ENCODE results near the gene ZSCAN16. TPM values are rescaled to one million over a fixed set of nuclear protein-coding genes. Genes with fewer than 3 reads are reported as not detected.

Gene ZSCAN16
- total and polyA plus RNA-seq, 2 of the 13 experiments (the other 11 are each of a cell fraction or from before 2014, with no cell fraction given) = 5.7 to 12.7 TPM

DNA sequence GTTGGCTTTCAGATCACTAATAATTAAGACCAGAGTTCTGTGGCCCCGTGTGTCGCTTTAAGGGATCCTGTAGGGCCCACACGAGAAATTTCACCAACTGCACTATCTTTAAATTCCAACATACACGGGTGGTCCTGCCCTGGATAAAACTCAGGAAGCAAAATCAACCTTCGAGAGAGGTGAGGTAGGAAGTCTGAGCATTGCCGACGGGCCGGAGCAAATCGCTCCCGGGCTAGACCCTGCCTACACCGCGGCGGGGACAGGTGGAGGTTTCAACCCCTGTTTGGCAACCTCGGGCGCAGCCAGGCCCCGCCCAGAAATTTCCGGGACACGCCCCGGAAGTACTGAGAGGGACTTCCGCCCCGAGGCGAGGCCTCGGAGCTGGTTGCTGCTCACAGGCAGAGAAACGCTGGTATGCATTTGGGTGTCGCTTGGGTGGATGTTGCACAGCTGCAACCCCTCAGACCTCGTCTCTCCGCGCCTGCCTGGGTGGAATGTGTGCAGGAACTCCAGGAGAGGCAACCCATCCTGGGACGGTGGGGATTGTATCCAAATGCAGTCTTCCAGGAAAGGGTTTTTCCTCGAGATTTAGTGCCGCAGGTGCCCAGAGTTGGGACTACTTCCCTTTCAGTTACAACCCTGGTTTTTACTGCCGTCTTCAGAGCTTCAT lies 37.1 kb downstream of the ZSCAN16 start (continued):
- 0 out of 2 replicates have a peak, but pooled peaks have one; percentile 22 for TF ChIP-seq SSRP1 (CRISPR knock-in tag; IDR thresholded peaks at IDR 0.05)
- TF ChIP-seq, protein P1, sequence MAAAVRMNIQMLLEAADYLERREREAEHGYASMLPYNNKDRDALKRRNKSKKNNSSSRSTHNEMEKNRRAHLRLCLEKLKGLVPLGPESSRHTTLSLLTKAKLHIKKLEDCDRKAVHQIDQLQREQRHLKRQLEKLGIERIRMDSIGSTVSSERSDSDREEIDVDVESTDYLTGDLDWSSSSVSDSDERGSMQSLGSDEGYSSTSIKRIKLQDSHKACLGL (CRISPR knock-in tag; IDR thresholded peaks at IDR 0.05) = 0 out of 2 replicates have a peak, but pooled peaks have one; percentile 65
- peak; percentile 78 for TF ChIP-seq ZBTB38 (CRISPR knock-in tag; IDR thresholded peaks at IDR 0.05)
- TF ChIP-seq ZNF468 (CRISPR knock-in tag; IDR thresholded peaks at IDR 0.05) = no peak
- TF ChIP-seq ZNF788 (CRISPR knock-in tag; IDR thresholded peaks at IDR 0.05; ENCODE audit: borderline replicate concordance) = peak; percentile 45; the same call in 1 of the 2 replicates
- peak; percentile 75 for TF ChIP-seq TBX2 (CRISPR knock-in tag; IDR thresholded peaks at IDR 0.05; ENCODE audit: borderline replicate concordance)
- TF ChIP-seq, protein P2, sequence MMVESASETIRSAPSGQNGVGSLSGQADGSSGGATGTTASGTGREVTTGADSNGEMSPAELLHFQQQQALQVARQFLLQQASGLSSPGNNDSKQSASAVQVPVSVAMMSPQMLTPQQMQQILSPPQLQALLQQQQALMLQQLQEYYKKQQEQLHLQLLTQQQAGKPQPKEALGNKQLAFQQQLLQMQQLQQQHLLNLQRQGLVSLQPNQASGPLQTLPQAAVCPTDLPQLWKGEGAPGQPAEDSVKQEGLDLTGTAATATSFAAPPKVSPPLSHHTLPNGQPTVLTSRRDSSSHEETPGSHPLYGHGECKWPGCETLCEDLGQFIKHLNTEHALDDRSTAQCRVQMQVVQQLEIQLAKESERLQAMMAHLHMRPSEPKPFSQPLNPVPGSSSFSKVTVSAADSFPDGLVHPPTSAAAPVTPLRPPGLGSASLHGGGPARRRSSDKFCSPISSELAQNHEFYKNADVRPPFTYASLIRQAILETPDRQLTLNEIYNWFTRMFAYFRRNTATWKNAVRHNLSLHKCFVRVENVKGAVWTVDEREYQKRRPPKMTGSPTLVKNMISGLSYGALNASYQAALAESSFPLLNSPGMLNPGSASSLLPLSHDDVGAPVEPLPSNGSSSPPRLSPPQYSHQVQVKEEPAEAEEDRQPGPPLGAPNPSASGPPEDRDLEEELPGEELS (CRISPR knock-in tag; IDR thresholded peaks at IDR 0.05) = 0 out of 2 replicates have a peak, but pooled peaks have one; percentile 30
- 0 out of 2 replicates have a peak, but pooled peaks have one; percentile 37 for TF ChIP-seq CC2D1A (CRISPR knock-in tag; IDR thresholded peaks at IDR 0.05)
- no peak for TF ChIP-seq ZNF143 (CRISPR knock-in tag; IDR thresholded peaks at IDR 0.05)
- TF ChIP-seq, protein P3, sequence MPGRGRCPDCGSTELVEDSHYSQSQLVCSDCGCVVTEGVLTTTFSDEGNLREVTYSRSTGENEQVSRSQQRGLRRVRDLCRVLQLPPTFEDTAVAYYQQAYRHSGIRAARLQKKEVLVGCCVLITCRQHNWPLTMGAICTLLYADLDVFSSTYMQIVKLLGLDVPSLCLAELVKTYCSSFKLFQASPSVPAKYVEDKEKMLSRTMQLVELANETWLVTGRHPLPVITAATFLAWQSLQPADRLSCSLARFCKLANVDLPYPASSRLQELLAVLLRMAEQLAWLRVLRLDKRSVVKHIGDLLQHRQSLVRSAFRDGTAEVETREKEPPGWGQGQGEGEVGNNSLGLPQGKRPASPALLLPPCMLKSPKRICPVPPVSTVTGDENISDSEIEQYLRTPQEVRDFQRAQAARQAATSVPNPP (CRISPR knock-in tag; IDR thresholded peaks at IDR 0.05) = peak; percentile 61
- TF ChIP-seq PAF1 (CRISPR knock-in tag; IDR thresholded peaks at IDR 0.05) = no peak
- TF ChIP-seq NFIB (CRISPR knock-in tag; IDR thresholded peaks at IDR 0.05; ENCODE audit: borderline replicate concordance) = no peak
- TF ChIP-seq, protein P4, sequence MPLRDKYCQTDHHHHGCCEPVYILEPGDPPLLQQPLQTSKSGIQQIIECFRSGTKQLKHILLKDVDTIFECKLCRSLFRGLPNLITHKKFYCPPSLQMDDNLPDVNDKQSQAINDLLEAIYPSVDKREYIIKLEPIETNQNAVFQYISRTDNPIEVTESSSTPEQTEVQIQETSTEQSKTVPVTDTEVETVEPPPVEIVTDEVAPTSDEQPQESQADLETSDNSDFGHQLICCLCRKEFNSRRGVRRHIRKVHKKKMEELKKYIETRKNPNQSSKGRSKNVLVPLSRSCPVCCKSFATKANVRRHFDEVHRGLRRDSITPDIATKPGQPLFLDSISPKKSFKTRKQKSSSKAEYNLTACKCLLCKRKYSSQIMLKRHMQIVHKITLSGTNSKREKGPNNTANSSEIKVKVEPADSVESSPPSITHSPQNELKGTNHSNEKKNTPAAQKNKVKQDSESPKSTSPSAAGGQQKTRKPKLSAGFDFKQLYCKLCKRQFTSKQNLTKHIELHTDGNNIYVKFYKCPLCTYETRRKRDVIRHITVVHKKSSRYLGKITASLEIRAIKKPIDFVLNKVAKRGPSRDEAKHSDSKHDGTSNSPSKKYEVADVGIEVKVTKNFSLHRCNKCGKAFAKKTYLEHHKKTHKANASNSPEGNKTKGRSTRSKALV (CRISPR knock-in tag; IDR thresholded peaks at IDR 0.05) = peak; percentile 50; the same call in 1 of the 2 replicates
- TF ChIP-seq GABPB1 (CRISPR knock-in tag; IDR thresholded peaks at IDR 0.05) = peak; percentile 97
- TF ChIP-seq, protein P5, sequence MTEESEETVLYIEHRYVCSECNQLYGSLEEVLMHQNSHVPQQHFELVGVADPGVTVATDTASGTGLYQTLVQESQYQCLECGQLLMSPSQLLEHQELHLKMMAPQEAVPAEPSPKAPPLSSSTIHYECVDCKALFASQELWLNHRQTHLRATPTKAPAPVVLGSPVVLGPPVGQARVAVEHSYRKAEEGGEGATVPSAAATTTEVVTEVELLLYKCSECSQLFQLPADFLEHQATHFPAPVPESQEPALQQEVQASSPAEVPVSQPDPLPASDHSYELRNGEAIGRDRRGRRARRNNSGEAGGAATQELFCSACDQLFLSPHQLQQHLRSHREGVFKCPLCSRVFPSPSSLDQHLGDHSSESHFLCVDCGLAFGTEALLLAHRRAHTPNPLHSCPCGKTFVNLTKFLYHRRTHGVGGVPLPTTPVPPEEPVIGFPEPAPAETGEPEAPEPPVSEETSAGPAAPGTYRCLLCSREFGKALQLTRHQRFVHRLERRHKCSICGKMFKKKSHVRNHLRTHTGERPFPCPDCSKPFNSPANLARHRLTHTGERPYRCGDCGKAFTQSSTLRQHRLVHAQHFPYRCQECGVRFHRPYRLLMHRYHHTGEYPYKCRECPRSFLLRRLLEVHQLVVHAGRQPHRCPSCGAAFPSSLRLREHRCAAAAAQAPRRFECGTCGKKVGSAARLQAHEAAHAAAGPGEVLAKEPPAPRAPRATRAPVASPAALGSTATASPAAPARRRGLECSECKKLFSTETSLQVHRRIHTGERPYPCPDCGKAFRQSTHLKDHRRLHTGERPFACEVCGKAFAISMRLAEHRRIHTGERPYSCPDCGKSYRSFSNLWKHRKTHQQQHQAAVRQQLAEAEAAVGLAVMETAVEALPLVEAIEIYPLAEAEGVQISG (CRISPR knock-in tag; IDR thresholded peaks at IDR 0.05) = peak; percentile 96
- no peak for TF ChIP-seq ZNF33A (CRISPR knock-in tag; IDR thresholded peaks at IDR 0.05; ENCODE audit: borderline replicate concordance)
- TF ChIP-seq, protein P6, sequence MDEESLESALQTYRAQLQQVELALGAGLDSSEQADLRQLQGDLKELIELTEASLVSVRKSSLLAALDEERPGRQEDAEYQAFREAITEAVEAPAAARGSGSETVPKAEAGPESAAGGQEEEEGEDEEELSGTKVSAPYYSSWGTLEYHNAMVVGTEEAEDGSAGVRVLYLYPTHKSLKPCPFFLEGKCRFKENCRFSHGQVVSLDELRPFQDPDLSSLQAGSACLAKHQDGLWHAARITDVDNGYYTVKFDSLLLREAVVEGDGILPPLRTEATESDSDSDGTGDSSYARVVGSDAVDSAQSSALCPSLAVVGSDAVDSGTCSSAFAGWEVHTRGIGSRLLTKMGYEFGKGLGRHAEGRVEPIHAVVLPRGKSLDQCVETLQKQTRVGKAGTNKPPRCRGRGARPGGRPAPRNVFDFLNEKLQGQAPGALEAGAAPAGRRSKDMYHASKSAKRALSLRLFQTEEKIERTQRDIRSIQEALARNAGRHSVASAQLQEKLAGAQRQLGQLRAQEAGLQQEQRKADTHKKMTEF (CRISPR knock-in tag; IDR thresholded peaks at IDR 0.05) = peak; percentile 63; the same call in 1 of the 2 replicates
- peak; percentile 55; the same call in 1 of the 2 replicates for TF ChIP-seq CBX5 (CRISPR knock-in tag; IDR thresholded peaks at IDR 0.05; ENCODE audit: borderline replicate concordance)
- peak; percentile 40; the same call in 1 of the 2 replicates for TF ChIP-seq GATAD2A (CRISPR knock-in tag; IDR thresholded peaks at IDR 0.05)
